RWPE1 (cell line): ENCODE results near the gene LAMA3.

Experiments
- CTCF ChIA-PET: fragments of 350-600 bp; sonication (Branson Sonifier 250); formaldehyde crosslinking; extraction: SDS; loops from one replicate; lab custom pipeline; 2021; lab: Yijun Ruan, JAX
- POLR2A ChIA-PET: fragments of 400-600 bp; formaldehyde crosslinking; extraction: SDS; loops from one replicate; lab custom pipeline; 2020; ENCODE audit warnings: antibody characterized with exemption; ENCODE audit not compliant: low non-redundant PET; lab: Yijun Ruan, JAX
- DNase-seq: peaks from one replicate; pipeline ENCODE4 v3.0.0; 2012; ENCODE audit warnings: low spot score
- H3K27ac ChIP-seq: fragments of 450-650 bp; 2 replicates; pipeline ENCODE4 v1.5.1; 2017
- TF ChIP-seq, protein P1 (sequence below): fragments of 450-650 bp; conservative IDR thresholded peaks from 2 replicates; pipeline ENCODE4 v1.5.1; 2017; ENCODE audit warnings: low read depth, mild to moderate bottlenecking

The LAMA3 gene

DNA sequence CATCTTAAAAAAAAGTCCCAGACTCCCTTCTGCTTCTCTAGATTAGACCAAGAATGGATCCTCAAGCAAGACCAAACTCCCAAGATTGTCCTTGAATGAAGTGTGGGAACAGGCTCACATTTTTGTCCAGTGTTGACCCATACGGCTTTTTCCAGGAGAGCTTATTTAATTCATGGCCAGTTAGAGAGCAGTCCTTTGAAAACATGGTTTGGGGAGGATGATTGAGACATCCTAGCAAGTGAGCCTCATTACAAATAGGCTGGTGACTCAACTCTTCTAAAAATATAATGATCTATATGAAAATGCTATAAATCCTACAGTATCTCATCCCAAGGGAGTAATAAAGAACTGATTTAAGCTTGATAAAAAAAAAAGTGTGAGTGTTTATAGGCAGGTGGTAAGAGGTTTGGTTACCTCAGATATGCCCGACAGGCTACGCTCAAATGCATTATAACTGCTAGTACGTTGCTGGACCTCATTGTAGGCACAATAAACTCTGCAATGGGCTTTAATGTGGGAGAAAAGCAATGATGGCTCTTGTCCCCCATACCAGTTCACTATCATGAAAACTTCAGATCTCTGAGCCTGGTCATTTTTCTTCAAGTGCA, 43.6 kb upstream of the LAMA3 start:
- ChIA-PET CTCF (no interaction called here), POLR2A (no interaction called here)
- TF ChIP-seq, protein P1, sequence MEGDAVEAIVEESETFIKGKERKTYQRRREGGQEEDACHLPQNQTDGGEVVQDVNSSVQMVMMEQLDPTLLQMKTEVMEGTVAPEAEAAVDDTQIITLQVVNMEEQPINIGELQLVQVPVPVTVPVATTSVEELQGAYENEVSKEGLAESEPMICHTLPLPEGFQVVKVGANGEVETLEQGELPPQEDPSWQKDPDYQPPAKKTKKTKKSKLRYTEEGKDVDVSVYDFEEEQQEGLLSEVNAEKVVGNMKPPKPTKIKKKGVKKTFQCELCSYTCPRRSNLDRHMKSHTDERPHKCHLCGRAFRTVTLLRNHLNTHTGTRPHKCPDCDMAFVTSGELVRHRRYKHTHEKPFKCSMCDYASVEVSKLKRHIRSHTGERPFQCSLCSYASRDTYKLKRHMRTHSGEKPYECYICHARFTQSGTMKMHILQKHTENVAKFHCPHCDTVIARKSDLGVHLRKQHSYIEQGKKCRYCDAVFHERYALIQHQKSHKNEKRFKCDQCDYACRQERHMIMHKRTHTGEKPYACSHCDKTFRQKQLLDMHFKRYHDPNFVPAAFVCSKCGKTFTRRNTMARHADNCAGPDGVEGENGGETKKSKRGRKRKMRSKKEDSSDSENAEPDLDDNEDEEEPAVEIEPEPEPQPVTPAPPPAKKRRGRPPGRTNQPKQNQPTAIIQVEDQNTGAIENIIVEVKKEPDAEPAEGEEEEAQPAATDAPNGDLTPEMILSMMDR, result no peak
- H3K27ac ChIP-seq, result no peak overlapping the region
- DNase-seq, result no peak

DNA sequence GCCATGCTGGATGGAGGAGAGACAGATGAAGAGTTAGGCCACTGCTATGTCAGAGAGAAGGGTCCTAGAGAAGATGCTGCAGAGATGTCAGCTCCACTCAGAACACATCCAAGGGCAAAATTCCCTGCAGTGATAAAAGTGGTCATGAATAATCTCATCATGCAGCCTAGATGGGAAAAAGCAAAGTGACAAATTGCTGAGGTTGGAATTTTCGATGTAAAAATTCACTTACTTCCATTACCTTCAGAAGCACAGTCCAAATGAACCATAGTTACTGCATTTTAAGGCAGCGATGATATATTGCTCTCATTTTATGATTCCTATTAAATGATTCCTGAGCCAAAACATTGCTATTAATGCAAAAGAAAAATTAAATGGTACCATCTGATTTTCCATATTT, 43.0 kb upstream of the LAMA3 start:
- TF ChIP-seq, protein P1, result no peak
- ChIA-PET POLR2A (no interaction called here), CTCF (no interaction called here)
- no peak for DNase-seq
- no peak overlapping the region for H3K27ac ChIP-seq

DNA sequence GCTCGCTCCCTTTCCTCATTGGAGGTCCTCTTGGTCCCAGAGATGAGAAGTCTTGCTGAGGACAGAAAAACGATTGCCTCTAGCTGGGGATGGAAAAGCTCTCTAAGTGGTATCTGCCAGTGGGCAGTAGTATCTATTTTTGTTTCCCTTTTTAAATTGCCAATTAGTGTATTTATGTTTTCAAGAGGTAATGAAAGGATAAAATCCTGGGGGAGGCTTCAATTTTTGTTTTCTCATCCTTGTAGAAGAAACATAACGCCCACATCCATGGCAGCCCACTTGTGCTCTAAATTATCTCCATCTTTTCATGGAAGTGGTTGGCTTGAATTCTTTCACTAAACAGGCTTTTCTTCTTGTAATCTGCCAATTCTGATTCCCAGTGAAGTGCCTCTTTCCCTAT, 40.8 kb upstream of the LAMA3 start:
- CTCF ChIA-PET, result no interaction called here

DNA sequence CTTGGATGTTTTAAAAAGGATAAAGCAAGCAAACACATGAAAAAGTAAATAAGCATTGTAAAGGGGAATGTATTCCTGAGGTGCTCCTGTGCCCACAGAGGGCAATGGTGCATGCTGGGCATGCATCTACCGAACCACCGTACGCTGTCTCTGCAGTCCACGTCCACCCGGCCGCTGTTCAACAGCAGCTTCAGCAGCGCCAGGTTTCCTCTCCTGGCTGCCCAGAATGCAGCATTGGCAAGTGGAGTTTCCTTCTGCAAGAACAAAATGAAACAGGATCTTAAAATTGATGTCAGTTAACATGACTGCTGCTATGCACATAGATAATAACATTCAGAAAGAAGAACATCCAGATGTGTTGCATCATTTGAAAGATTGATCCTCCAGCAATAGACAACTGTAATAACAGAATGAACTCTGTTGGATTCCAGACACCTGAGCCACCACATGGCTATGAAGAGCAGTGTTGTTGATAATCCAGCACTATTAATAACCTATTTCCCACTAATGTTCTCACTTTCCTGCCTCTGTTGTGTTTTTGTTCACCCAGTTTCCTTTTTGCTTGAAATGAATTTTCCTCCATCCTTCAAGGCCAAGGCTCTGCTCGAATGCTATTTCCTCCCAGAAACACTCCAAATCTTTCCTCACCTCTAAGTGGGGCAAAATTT, 40.2 kb upstream of the LAMA3 start:
- CTCF ChIA-PET, result interaction anchor here (0.6 kb wide), 1 partner anchor 35 kb away, joined by 5 read pairs; no protein-coding TSS in a partner anchor
- POLR2A ChIA-PET, result no interaction called here
- DNase-seq, result no peak
- H3K27ac ChIP-seq, result no peak overlapping the region
- TF ChIP-seq, protein P1, result no peak

More for the DNA sequence above, 40.8 kb upstream of the LAMA3 start:
- TF ChIP-seq, protein P1, result no peak
- POLR2A ChIA-PET, result no interaction called here
- DNase-seq, result no peak
- H3K27ac ChIP-seq, result no peak overlapping the region

DNA sequence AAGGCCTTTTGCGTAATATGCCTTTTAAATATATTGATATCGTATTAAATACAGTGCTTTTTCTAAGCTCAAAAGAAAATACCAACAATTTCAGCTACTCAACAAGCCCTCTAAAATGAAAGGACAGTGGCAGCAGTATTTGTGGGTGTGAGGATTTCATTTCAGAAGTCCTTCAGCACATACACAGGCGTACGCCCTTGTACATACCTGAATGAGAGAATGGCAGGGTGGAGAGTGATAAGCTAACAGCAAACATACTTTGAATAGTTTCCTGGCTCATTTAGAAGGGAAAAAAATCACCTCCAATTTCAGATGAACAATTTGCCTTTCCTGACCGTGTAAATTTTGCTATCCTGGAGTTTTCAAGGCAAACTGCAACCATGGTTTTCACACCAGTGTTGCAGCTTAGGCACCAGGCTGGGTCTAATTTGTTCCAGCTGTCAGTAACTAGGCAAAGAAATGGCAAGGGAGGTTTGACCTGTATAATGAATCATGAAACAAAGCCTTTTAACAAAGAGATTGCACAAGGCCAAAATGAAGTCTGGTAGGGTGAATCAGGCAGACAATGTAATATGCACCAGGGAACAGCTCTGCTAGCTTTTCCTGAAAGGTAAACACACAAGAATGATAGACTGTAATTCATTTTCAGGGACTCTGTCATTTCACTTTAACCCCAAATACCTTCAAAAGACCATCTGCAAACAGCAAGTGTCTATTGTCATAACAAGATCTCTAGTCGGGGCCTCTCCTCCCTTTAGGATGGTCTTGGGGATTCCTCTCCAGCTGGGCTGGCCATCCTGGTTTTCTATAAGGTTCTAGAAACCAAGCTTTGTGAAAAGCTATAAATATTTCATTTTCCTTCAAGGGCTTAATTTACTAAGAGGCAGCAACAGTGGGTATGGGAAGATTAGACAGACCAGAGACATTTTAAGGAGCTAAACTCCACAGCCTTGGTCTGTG, 38.0 kb upstream of the LAMA3 start:
- ChIA-PET CTCF (no interaction called here), POLR2A (no interaction called here)
- TF ChIP-seq, protein P1, result no peak
- peak; percentile 84 for DNase-seq
- H3K27ac ChIP-seq, result peak overlapping the region; percentile 47

DNA sequence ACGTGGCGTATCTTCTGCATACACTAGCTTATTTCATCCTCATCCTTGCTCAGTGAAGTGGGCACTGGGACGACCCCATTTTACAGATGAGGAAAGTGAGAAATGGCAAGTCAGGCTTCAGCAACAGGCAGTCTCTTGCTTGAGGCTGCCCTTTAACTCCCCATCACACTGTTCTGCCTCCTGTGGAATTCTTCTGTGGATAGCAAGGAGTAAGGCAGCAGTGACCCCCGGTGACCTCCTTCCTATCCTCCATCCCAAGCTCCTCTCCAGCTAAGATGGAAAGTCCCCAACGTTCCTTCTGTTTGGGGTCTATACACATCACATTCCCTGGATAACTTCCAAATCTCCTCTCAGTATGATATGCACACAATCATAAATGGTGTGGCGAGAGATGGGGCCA, 37.0 kb upstream of the LAMA3 start:
- TF ChIP-seq, protein P1, result no peak
- CTCF ChIA-PET, result no interaction called here
- POLR2A ChIA-PET, result no interaction called here
- H3K27ac ChIP-seq, result peak overlapping the region; percentile 47
- no peak for DNase-seq
